IMR-90 (cell line): Measurements from ENCODE around the gene SOX6. TPM values are rescaled to one million over a fixed set of nuclear protein-coding genes. Genes with fewer than 3 reads are reported as not detected.

Source experiments
- ATAC-seq: fragments of 200-7000 bp; cut with Tn5 transposase; 2 replicates; pipeline ENCODE4 v1.9.1; 2020; ENCODE audit warnings: low read depth, mild to moderate bottlenecking, moderate library complexity
- BruUV-seq: library from RNA; stranded (reverse); fragments of 400-500 nt; replicated peaks from 2 replicates; lab custom pipeline; 2021; lab: Mats Ljungman, UMichigan
- CTCF ChIA-PET: fragments of 300-600 bp; formaldehyde crosslinking; extraction: SDS; loops from one replicate; lab custom pipeline; 2021; ENCODE audit warnings: antibody characterized with exemption; lab: Yijun Ruan, JAX
- POLR2A ChIA-PET: fragments of 300-600 bp; sonication (Branson Sonifier 250); formaldehyde crosslinking; loops from one replicate; lab custom pipeline; 2022; ENCODE audit warnings: antibody characterized with exemption; ENCODE audit not compliant: unreplicated experiment; lab: Charles Lee
- DNase-seq: peaks from one replicate; pipeline ENCODE4 v3.0.0; 2013
- H2AFZ ChIP-seq: replicated peaks from 2 replicates; pipeline ENCODE3; 2013; ENCODE audit warnings: low read length, mild to moderate bottlenecking; ENCODE audit not compliant: poor library complexity
- H2AK5ac ChIP-seq: 2 replicates; pipeline ENCODE4 v1.6.1; 2013; ENCODE audit warnings: low read depth, low read length, inconsistent platforms
- H2AK9ac ChIP-seq: replicated peaks from 2 replicates; pipeline ENCODE3; 2013; ENCODE audit warnings: mild to moderate bottlenecking, low read depth, low read length, moderate library complexity; ENCODE audit not compliant: poor library complexity
- H2BK120ac ChIP-seq: 2 replicates; pipeline ENCODE4 v1.6.1; 2013; ENCODE audit warnings: low read depth, low read length, inconsistent platforms
- H2BK15ac ChIP-seq: 3 replicates; pipeline ENCODE4 v1.6.1; 2013; ENCODE audit warnings: low read depth, low read length, inconsistent platforms
- H2BK20ac ChIP-seq: 2 replicates; pipeline ENCODE4 v1.6.1; 2013; ENCODE audit warnings: low read depth, mild to moderate bottlenecking, inconsistent platforms, low read length, moderate library complexity
- H2BK5ac ChIP-seq: 2 replicates; pipeline ENCODE4 v1.6.1; 2013; ENCODE audit warnings: mild to moderate bottlenecking, low read depth, low read length, inconsistent platforms; ENCODE audit not compliant: poor library complexity, severe bottlenecking
- H3K14ac ChIP-seq: replicated peaks from 2 replicates; pipeline ENCODE4 v1.6.1; 2013; ENCODE audit warnings: low read depth, low read length, inconsistent platforms
- H3K18ac ChIP-seq: 2 replicates; pipeline ENCODE4 v1.6.1; 2013; ENCODE audit warnings: low read depth, low read length, control low read depth
- H3K23ac ChIP-seq: 2 replicates; pipeline ENCODE4 v1.6.1; 2013; ENCODE audit warnings: low read depth, low read length, inconsistent platforms
- H3K27ac ChIP-seq: 2 replicates; pipeline ENCODE4 v1.5.1; 2013; ENCODE audit warnings: mild to moderate bottlenecking, control low read depth, low read length; ENCODE audit not compliant: insufficient read depth
- H3K27me3 ChIP-seq: 2 replicates; pipeline ENCODE4 v1.6.1; 2013; ENCODE audit warnings: low read length; ENCODE audit not compliant: control insufficient read depth, insufficient read depth
- H3K36me3 ChIP-seq: 2 replicates; pipeline ENCODE4 v1.6.1; 2013; ENCODE audit warnings: low read length, mixed read lengths; ENCODE audit not compliant: control insufficient read depth, insufficient read depth
- H3K4ac ChIP-seq: 2 replicates; pipeline ENCODE4 v1.6.1; 2013; ENCODE audit warnings: low read depth, low read length, inconsistent platforms
- H3K4me1 ChIP-seq: 2 replicates; pipeline ENCODE4 v1.6.1; 2013; ENCODE audit warnings: low read length, mixed read lengths; ENCODE audit not compliant: control insufficient read depth, insufficient read depth
- H3K4me2 ChIP-seq: 2 replicates; pipeline ENCODE4 v1.6.1; 2013; ENCODE audit warnings: low read depth, mild to moderate bottlenecking, control low read depth, low read length, moderate library complexity
- H3K4me3 ChIP-seq: 2 replicates; pipeline ENCODE4 v1.5.1; 2013; ENCODE audit warnings: low read depth, mild to moderate bottlenecking, control low read depth, low read length, moderate library complexity; ENCODE audit not compliant: insufficient read depth
- H3K56ac ChIP-seq: 2 replicates; pipeline ENCODE4 v1.6.1; 2013; ENCODE audit warnings: low read length, inconsistent platforms; ENCODE audit not compliant: insufficient read depth; ENCODE audit errors: extremely low read depth
- H3K79me1 ChIP-seq, 2 experiments: 2 replicates each; pipeline ENCODE4 v1.6.1; 2013; ENCODE audit warnings: low read length in 2 of 2, inconsistent platforms in 1 of 2, low read depth in 1 of 2
- H3K9ac ChIP-seq: 2 replicates; pipeline ENCODE4 v1.6.1; 2013; ENCODE audit warnings: low read depth, low read length, control low read depth
- H3K9me1 ChIP-seq: 2 replicates; pipeline ENCODE4 v1.6.1; 2013; ENCODE audit warnings: low read length, inconsistent platforms; ENCODE audit not compliant: insufficient read depth
- H3K9me3 ChIP-seq: 2 replicates; pipeline ENCODE4 v1.6.1; 2013; ENCODE audit warnings: low read length; ENCODE audit not compliant: control insufficient read depth, insufficient read depth
- H4K20me1 ChIP-seq: 2 replicates; pipeline ENCODE4 v1.6.1; 2013; ENCODE audit warnings: low read length, inconsistent platforms; ENCODE audit not compliant: insufficient read depth
- H4K5ac ChIP-seq: 2 replicates; pipeline ENCODE4 v1.6.1; 2013; ENCODE audit warnings: mild to moderate bottlenecking, low read depth, low read length, control low read depth
- H4K8ac ChIP-seq, 2 experiments: 2 replicates each; pipeline ENCODE4 v1.6.1; 2013; ENCODE audit warnings: low read depth in 2 of 2, low read length in 2 of 2, control low read depth in 1 of 2, inconsistent platforms in 1 of 2
- H4K91ac ChIP-seq: 2 replicates; pipeline ENCODE4 v1.6.1; 2013; ENCODE audit warnings: low read depth, low read length, inconsistent platforms; ENCODE audit not compliant: insufficient read depth
- CHD1 ChIP-seq: IDR thresholded peaks from 2 replicates; pipeline ENCODE4 v1.6.1; 2012; ENCODE audit warnings: low read depth, low read length, improper control_type of control experiment
- RCOR1 ChIP-seq: IDR thresholded peaks from 2 replicates; pipeline ENCODE4 v1.6.1; 2012; ENCODE audit warnings: mild to moderate bottlenecking, low read length, improper control_type of control experiment; ENCODE audit not compliant: insufficient replicate concordance
- WGBS, 2 experiments: methylation state at CpG; one replicate each; pipeline versions ENCODE4 v1.1.5 to v1.1.7; 2013; ENCODE audit warnings: missing lambda C conversion rate in 2 of 2; ENCODE audit not compliant: insufficient read length in 1 of 2; ENCODE audit errors: extremely low coverage in 2 of 2; 5-methylcytosine and 5-hydroxymethylcytosine counted together
- dilution Hi-C: fragments of 300-500 bp; cut with HindIII; formaldehyde crosslinking; loops from one replicate; pipeline ENCODE4 v1.14.3; 2018; ENCODE audit warnings: low sequenced_read_pairs; ENCODE audit not compliant: unreplicated experiment
- in situ Hi-C: fragments of 300-500 bp; cut with MboI; formaldehyde crosslinking; loops from 3 replicates; pipeline ENCODE4 v1.14.3; 2019; ENCODE audit warnings: low sequenced_read_pairs, inconsistent platforms, mixed read lengths
- intact Hi-C: fragments of 100-400 bp; cut with micrococcal nuclease; formaldehyde crosslinking; loops from 2 replicates; pipeline ENCODE4 v1.10.0; 2022
- polyA plus RNA-seq, 3 experiments: library from polyadenylated mRNA; depleted of rRNA; stranded (reverse); fragments of >200 nt; gene quantifications; 2 replicates each; pipeline ENCODE4 v1.2.3, GENCODE V29; 2012; ENCODE audit warnings: low replicate concordance in 1 of 3
- total RNA-seq: library from RNA; depleted of rRNA; stranded (reverse); fragments of >200 nt; gene quantifications from 2 replicates; pipeline ENCODE4 v1.2.3, GENCODE V29; 2012
- TF ChIP-seq, protein P1 (sequence below): conservative IDR thresholded peaks from 2 replicates; pipeline ENCODE4 v1.5.1; 2012; ENCODE audit warnings: mild to moderate bottlenecking, low read depth, low read length, improper control_type of control experiment

The SOX6 gene
- total and polyA plus RNA-seq, 2 of the 4 experiments (the other 2 are of a cell fraction) = 1.7 to 7.7 TPM

DNA sequence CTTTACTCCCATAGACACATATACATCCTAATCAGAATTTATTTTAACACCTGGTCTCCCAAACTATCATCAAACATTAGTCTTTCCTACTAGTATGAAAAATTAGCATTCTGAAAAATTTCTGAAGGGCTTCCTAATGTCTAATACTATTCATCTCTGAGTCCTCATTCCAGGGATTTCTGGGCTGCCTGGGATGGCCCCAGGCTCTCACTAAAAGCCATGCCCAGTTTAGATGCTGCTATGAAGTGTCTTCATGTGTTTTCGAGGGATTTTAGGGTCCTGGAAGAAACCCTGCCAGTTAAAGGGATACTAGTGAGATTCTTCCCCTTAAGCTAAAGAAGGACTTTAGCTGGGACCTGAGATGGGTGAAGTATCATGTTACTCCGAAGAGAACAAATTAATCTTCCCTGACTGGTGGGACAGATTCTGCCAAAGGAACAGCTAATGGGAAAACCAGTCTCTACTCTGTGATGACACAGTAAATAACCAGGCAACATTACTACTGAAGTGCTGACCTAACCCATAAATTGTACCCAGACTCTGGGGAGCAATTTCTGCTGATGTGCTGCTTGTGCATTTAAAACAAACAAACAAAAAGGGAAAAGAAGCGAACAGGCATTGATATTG is 342.6 kb downstream of the SOX6 start:
- no peaks in the 10 kb centered on the region for H3K9me3 ChIP-seq
- dilution Hi-C loops (no loop called here), in situ Hi-C loops (no loop called here)

More for the DNA sequence above, 342.6 kb downstream of the SOX6 start:
- no peak overlapping the region; the same call in 1 of the 2 replicates for H4K5ac ChIP-seq
- no peak overlapping the region for H3K4me3 ChIP-seq
- no peak overlapping the region for H2AK9ac ChIP-seq
- ChIA-PET CTCF (interaction anchor here (0.6 kb wide), 1 partner anchor 139 kb away, joined by 7 read pairs; no protein-coding TSS in a partner anchor), POLR2A (no interaction called here)
- H3K23ac ChIP-seq = no peak overlapping the region
- H4K91ac ChIP-seq = no peak overlapping the region
- no peak overlapping the region; the same call in 1 of the 2 replicates for H3K18ac ChIP-seq
- BruUV-seq = no TSS peak
- H3K36me3 ChIP-seq = no peaks in the 10 kb centered on the region
- DNase-seq = peak; percentile 43
- no CpG with 5 or more reads among the region's 3 CpGs for WGBS, 2 experiments
- intact Hi-C loops = no loop called here
- no peak overlapping the region for H4K8ac ChIP-seq
- H2BK5ac ChIP-seq = no peak overlapping the region
- H3K14ac ChIP-seq = no peak overlapping the region
- H2BK15ac ChIP-seq = no peak overlapping the region
- no peak overlapping the region for H2AFZ ChIP-seq
- H3K9ac ChIP-seq = no peak overlapping the region
- ATAC-seq = peak; percentile 71
- no peak overlapping the region for H3K27ac ChIP-seq
- peaks cover 5% of the 10 kb centered on the region; the same call in 1 of the 2 replicates for H3K9me1 ChIP-seq
- H3K79me1 ChIP-seq = no peaks in the 10 kb centered on the region
- no peak overlapping the region for H2BK20ac ChIP-seq
- H3K4me1 ChIP-seq = peaks cover 5% of the 10 kb centered on the region; the same call in 1 of the 2 replicates
- H4K20me1 ChIP-seq = no peaks in the 10 kb centered on the region
- H3K27me3 ChIP-seq = no peaks in the 10 kb centered on the region
- H3K56ac ChIP-seq = no peak overlapping the region
- H2AK5ac ChIP-seq = no peak overlapping the region
- TF ChIP-seq RCOR1 (no peak), CHD1 (no peak)
- TF ChIP-seq, protein P1, sequence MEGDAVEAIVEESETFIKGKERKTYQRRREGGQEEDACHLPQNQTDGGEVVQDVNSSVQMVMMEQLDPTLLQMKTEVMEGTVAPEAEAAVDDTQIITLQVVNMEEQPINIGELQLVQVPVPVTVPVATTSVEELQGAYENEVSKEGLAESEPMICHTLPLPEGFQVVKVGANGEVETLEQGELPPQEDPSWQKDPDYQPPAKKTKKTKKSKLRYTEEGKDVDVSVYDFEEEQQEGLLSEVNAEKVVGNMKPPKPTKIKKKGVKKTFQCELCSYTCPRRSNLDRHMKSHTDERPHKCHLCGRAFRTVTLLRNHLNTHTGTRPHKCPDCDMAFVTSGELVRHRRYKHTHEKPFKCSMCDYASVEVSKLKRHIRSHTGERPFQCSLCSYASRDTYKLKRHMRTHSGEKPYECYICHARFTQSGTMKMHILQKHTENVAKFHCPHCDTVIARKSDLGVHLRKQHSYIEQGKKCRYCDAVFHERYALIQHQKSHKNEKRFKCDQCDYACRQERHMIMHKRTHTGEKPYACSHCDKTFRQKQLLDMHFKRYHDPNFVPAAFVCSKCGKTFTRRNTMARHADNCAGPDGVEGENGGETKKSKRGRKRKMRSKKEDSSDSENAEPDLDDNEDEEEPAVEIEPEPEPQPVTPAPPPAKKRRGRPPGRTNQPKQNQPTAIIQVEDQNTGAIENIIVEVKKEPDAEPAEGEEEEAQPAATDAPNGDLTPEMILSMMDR = no peak
- H2BK120ac ChIP-seq = no peak overlapping the region
- H3K4ac ChIP-seq = no peak overlapping the region
- H3K4me2 ChIP-seq = no peak overlapping the region
